SK-N-SH treated with all-trans-retinoic acid at 6 μM for 48 hours (cell line): ENCODE data around the gene CUTA.

Experiments
- ATAC-seq: fragments of 200-7000 bp; cut with Tn5 transposase; 3 replicates; pipeline ENCODE4 v1.9.1; 2020; ENCODE audit warnings: mild to moderate bottlenecking, moderate library complexity
- ARNTL ChIP-seq: fragments of 450-650 bp; formaldehyde crosslinking; IDR thresholded peaks from 2 replicates; pipeline ENCODE4 v1.5.0; 2020; ENCODE audit warnings: low read depth, mild to moderate bottlenecking, moderate library complexity, borderline replicate concordance
- BACH2 ChIP-seq: fragments of 250-450 bp; sonication (Bioruptor Pico); IDR thresholded peaks from 2 replicates; pipeline ENCODE4 v1.9.0; 2021; ENCODE audit warnings: mild to moderate bottlenecking, borderline replicate concordance
- CSDC2 ChIP-seq: fragments of 250-450 bp; sonication (Bioruptor Pico); IDR thresholded peaks from 2 replicates; pipeline ENCODE4 v1.5.0; 2020; ENCODE audit warnings: mild to moderate bottlenecking, moderate library complexity
- ESRRG ChIP-seq: fragments of 250-450 bp; sonication (Bioruptor Pico); IDR thresholded peaks from 2 replicates; pipeline ENCODE4 v1.6.1; 2021; ENCODE audit warnings: mild to moderate bottlenecking
- GLIS3 ChIP-seq: fragments of 250-450 bp; sonication (Bioruptor Pico); IDR thresholded peaks from 2 replicates; pipeline ENCODE4 v1.5.0; 2020; ENCODE audit warnings: mild to moderate bottlenecking, moderate library complexity
- ISL1 ChIP-seq: fragments of 250-450 bp; sonication (Bioruptor Pico); IDR thresholded peaks from 2 replicates; pipeline ENCODE4 v2.1.2; 2022; ENCODE audit warnings: mild to moderate bottlenecking, moderate library complexity
- PPARA ChIP-seq: fragments of 250-450 bp; sonication (Bioruptor Pico); IDR thresholded peaks from 2 replicates; pipeline ENCODE4 v1.5.0; 2020; ENCODE audit warnings: mild to moderate bottlenecking, borderline replicate concordance
- RARB ChIP-seq: fragments of 250-450 bp; sonication (Bioruptor Pico); IDR thresholded peaks from 2 replicates; pipeline ENCODE4 v1.8.0; 2021; ENCODE audit warnings: mild to moderate bottlenecking, moderate library complexity
- TCF4 ChIP-seq: fragments of 250-450 bp; sonication (Bioruptor Pico); IDR thresholded peaks from 2 replicates; pipeline ENCODE4 v1.8.0; 2021; ENCODE audit warnings: mild to moderate bottlenecking, moderate library complexity, borderline replicate concordance
- TOX ChIP-seq: fragments of 250-450 bp; sonication (Bioruptor Pico); IDR thresholded peaks from 2 replicates; pipeline ENCODE4 v1.8.0; 2021; ENCODE audit warnings: mild to moderate bottlenecking, moderate library complexity, borderline replicate concordance
- ZFP3 ChIP-seq: fragments of 250-450 bp; sonication (Bioruptor Pico); IDR thresholded peaks from 2 replicates; pipeline ENCODE4 v1.5.0; 2020; ENCODE audit warnings: mild to moderate bottlenecking, moderate library complexity
- ZNF565 ChIP-seq: fragments of 450-650 bp; formaldehyde crosslinking; conservative IDR thresholded peaks from 2 replicates; pipeline ENCODE4 v1.5.0; 2020; ENCODE audit warnings: low read depth, mild to moderate bottlenecking, moderate library complexity
- ZNF70 ChIP-seq: fragments of 450-650 bp; formaldehyde crosslinking; IDR thresholded peaks from 2 replicates; pipeline ENCODE4 v1.5.0; 2020; ENCODE audit warnings: mild to moderate bottlenecking, moderate library complexity
- TF ChIP-seq, protein P1 (sequence below): fragments of 250-450 bp; sonication (Bioruptor Pico); IDR thresholded peaks from 2 replicates; pipeline ENCODE4 v1.8.0; 2021; ENCODE audit warnings: low read depth, mild to moderate bottlenecking, moderate library complexity, borderline replicate concordance
- TF ChIP-seq, protein P2 (sequence below): fragments of 250-450 bp; sonication (Bioruptor Pico); IDR thresholded peaks from 2 replicates; pipeline ENCODE4 v1.5.0; 2020; ENCODE audit warnings: mild to moderate bottlenecking, moderate library complexity
- TF ChIP-seq, protein P3 (sequence below): fragments of 250-450 bp; sonication (Bioruptor Pico); IDR thresholded peaks from 2 replicates; pipeline ENCODE4 v1.5.1; 2021; ENCODE audit warnings: mild to moderate bottlenecking, moderate library complexity
- TF ChIP-seq, protein P4 (sequence below): fragments of 250-450 bp; sonication (Bioruptor Pico); IDR thresholded peaks from 2 replicates; pipeline ENCODE4 v1.8.0; 2020; ENCODE audit warnings: mild to moderate bottlenecking, moderate library complexity, borderline replicate concordance

CUTA gene

DNA sequence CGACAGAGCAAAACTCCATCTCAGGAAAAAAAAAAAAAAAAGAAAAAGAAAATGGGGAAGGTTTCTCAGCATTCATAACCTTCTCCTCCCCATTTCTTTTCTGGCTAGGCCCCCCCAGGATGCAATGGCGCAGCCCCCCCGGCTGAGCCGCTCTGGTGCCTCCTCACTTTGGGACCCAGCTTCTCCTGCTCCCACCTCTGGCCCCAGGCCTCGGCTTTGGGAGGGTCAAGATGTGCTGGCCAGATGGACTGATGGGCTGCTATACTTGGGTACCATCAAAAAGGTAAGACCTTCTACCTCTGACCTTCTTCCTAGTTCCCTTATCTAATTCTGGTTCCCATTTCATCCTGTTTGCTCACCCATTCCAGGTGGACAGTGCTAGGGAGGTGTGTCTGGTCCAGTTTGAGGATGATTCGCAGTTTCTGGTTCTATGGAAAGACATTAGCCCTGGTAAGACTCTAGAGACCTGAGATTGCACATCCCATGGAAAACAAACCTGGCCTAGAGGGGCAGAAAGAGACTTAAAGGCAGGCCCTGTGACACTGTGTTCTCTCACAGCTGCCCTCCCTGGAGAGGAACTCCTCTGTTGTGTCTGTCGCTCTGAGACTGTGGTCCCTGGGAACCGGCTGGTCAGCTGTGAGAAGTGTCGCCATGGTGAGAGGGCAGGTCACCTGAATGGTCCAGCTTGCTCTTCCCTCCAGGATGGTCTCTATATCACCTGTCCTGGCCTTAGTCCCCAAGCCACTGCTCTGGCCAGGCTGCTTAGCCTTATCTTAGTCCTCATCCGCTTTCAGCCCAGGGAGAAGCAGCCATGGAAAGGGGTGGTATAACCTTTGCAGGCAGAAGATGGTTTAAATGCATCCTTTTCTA, 5.5 kb downstream of the CUTA start:
- TF ChIP-seq, protein P1, sequence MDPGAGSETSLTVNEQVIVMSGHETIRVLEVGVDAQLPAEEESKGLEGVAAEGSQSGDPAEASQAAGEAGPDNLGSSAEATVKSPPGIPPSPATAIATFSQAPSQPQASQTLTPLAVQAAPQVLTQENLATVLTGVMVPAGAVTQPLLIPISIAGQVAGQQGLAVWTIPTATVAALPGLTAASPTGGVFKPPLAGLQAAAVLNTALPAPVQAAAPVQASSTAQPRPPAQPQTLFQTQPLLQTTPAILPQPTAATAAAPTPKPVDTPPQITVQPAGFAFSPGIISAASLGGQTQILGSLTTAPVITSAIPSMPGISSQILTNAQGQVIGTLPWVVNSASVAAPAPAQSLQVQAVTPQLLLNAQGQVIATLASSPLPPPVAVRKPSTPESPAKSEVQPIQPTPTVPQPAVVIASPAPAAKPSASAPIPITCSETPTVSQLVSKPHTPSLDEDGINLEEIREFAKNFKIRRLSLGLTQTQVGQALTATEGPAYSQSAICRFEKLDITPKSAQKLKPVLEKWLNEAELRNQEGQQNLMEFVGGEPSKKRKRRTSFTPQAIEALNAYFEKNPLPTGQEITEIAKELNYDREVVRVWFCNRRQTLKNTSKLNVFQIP (CRISPR knock-in tag) = no peak
- TF ChIP-seq, protein P2, sequence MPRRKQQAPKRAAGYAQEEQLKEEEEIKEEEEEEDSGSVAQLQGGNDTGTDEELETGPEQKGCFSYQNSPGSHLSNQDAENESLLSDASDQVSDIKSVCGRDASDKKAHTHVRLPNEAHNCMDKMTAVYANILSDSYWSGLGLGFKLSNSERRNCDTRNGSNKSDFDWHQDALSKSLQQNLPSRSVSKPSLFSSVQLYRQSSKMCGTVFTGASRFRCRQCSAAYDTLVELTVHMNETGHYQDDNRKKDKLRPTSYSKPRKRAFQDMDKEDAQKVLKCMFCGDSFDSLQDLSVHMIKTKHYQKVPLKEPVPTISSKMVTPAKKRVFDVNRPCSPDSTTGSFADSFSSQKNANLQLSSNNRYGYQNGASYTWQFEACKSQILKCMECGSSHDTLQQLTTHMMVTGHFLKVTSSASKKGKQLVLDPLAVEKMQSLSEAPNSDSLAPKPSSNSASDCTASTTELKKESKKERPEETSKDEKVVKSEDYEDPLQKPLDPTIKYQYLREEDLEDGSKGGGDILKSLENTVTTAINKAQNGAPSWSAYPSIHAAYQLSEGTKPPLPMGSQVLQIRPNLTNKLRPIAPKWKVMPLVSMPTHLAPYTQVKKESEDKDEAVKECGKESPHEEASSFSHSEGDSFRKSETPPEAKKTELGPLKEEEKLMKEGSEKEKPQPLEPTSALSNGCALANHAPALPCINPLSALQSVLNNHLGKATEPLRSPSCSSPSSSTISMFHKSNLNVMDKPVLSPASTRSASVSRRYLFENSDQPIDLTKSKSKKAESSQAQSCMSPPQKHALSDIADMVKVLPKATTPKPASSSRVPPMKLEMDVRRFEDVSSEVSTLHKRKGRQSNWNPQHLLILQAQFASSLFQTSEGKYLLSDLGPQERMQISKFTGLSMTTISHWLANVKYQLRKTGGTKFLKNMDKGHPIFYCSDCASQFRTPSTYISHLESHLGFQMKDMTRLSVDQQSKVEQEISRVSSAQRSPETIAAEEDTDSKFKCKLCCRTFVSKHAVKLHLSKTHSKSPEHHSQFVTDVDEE (CRISPR knock-in tag) = no peak
- TF ChIP-seq ZFP3 (CRISPR knock-in tag) (no peak), ARNTL (CRISPR knock-in tag) (no peak), TCF4 (CRISPR knock-in tag) (no peak), ZNF565 (CRISPR knock-in tag) (no peak), CSDC2 (CRISPR knock-in tag) (no peak)
- TF ChIP-seq, protein P3, sequence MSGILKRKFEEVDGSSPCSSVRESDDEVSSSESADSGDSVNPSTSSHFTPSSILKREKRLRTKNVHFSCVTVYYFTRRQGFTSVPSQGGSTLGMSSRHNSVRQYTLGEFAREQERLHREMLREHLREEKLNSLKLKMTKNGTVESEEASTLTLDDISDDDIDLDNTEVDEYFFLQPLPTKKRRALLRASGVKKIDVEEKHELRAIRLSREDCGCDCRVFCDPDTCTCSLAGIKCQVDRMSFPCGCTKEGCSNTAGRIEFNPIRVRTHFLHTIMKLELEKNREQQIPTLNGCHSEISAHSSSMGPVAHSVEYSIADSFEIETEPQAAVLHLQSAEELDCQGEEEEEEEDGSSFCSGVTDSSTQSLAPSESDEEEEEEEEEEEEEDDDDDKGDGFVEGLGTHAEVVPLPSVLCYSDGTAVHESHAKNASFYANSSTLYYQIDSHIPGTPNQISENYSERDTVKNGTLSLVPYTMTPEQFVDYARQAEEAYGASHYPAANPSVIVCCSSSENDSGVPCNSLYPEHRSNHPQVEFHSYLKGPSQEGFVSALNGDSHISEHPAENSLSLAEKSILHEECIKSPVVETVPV (CRISPR knock-in tag) = no peak
- TF ChIP-seq, all 23 proteins: peak for 0
- ATAC-seq = no peak

DNA sequence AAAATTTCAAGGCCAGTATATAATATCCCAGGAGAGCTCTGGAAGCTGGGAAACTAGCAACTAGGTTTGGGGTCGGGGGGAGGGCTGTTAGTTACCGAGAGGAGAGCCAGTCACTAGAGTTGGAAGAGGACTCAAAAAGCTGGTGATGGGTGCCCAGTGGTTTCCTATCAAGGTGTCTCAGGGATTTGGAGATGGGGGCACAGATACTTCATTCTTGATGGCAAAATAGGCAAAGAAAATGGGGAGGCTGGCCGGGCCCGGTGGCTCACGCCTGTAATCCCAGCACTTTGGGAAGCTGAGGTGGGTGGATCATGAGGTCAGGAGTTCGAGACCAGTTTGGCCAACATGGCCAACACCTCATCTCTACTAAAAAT, 6.3 kb downstream of the CUTA start:
- no peak for TF ChIP-seq RARB (CRISPR knock-in tag)
- no peak for TF ChIP-seq TOX (CRISPR knock-in tag)
- TF ChIP-seq ZNF565 (CRISPR knock-in tag) = no peak
- no peak for TF ChIP-seq BACH2 (CRISPR knock-in tag)
- TF ChIP-seq, protein P4, sequence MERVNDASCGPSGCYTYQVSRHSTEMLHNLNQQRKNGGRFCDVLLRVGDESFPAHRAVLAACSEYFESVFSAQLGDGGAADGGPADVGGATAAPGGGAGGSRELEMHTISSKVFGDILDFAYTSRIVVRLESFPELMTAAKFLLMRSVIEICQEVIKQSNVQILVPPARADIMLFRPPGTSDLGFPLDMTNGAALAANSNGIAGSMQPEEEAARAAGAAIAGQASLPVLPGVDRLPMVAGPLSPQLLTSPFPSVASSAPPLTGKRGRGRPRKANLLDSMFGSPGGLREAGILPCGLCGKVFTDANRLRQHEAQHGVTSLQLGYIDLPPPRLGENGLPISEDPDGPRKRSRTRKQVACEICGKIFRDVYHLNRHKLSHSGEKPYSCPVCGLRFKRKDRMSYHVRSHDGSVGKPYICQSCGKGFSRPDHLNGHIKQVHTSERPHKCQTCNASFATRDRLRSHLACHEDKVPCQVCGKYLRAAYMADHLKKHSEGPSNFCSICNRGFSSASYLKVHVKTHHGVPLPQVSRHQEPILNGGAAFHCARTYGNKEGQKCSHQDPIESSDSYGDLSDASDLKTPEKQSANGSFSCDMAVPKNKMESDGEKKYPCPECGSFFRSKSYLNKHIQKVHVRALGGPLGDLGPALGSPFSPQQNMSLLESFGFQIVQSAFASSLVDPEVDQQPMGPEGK (CRISPR knock-in tag) = no peak
- TF ChIP-seq GLIS3 = no peak
- TF ChIP-seq ESRRG (CRISPR knock-in tag) = no peak
- TF ChIP-seq, protein P3 (CRISPR knock-in tag) = no peak
- TF ChIP-seq, protein P2 (CRISPR knock-in tag) = no peak
- TF ChIP-seq TCF4 (CRISPR knock-in tag) = no peak
- TF ChIP-seq ZNF70 (CRISPR knock-in tag) = no peak
- TF ChIP-seq ISL1 (CRISPR knock-in tag) = no peak
- TF ChIP-seq PPARA (CRISPR knock-in tag) = no peak
- TF ChIP-seq, all 23 proteins: peak for 0
- no peak for ATAC-seq
